Esophagus muscularis mucosa (tissue), 4 donors: ENCODE results near the gene ZNF207. TPM values are rescaled to one million over a fixed set of nuclear protein-coding genes. Genes with fewer than 3 reads are reported as not detected.
"Not testable (repeated sequence)": the region's sequence is repeated elsewhere in the genome, so short reads cannot be mapped to it uniquely, and the experiment has no call there.

Experiments used
- DNase-seq: peaks from one replicate; pipeline ENCODE4 v3.0.0-alpha.2; 2017; ENCODE audit errors: extremely low spot score
- H3K27ac ChIP-seq, 4 donors: fragments of 200-600 bp; sonication (generic); replicated peaks in 1 of 4; 1 replicate in 3 of 4; 2 replicates in 1 of 4; pipeline ENCODE4 v1.5.1; 2016 to 2019; ENCODE audit warnings: mild to moderate bottlenecking in 1 of 4
- H3K27me3 ChIP-seq, 4 donors: fragments of 200-600 bp; sonication (generic); one replicate each; pipeline versions ENCODE4 v1.5.1 to v1.6.0; 2016 to 2019
- H3K36me3 ChIP-seq, 4 donors: fragments of 200-600 bp; sonication (generic); one replicate each; pipeline ENCODE4 v1.5.1; 2016 to 2019
- H3K4me1 ChIP-seq, 4 donors: fragments of 200-600 bp; sonication (generic); one replicate each; pipeline ENCODE4 v1.5.1; 2016 to 2019
- H3K4me3 ChIP-seq, 4 donors: fragments of 200-600 bp; sonication (generic); 1 replicate in 2 of 4; 2 replicates in 2 of 4; pipeline ENCODE4 v1.5.1; 2016 to 2019; ENCODE audit warnings: mild to moderate bottlenecking in 4 of 4, moderate library complexity in 1 of 4
- H3K9me3 ChIP-seq, 4 donors: fragments of 200-600 bp; sonication (generic); 1 replicate in 3 of 4; 2 replicates in 1 of 4; pipeline ENCODE4 v1.5.1; 2016 to 2019
- EP300 ChIP-seq: sonication (generic); formaldehyde crosslinking; IDR thresholded peaks from one replicate; pipeline ENCODE4 v1.6.1; 2017; ENCODE audit warnings: antibody characterized with exemption
- POLR2A ChIP-seq: fragments of 450-650 bp; IDR thresholded peaks from one replicate; pipeline ENCODE4 v1.6.1; 2017; ENCODE audit warnings: antibody characterized with exemption, moderate library complexity, mild to moderate bottlenecking, low read depth
- POLR2AphosphoS5 ChIP-seq, 2 donors: sonication (generic); formaldehyde crosslinking; IDR thresholded peaks; one replicate each; pipeline ENCODE4 v1.6.1; 2017; ENCODE audit warnings: antibody characterized with exemption in 2 of 2
- WGBS: methylation state at CpG from one replicate; pipeline ENCODE4 v1.1.5; 2018; 5-methylcytosine and 5-hydroxymethylcytosine counted together
- intact Hi-C: fragments of 100-400 bp; cut with DNase I; formaldehyde crosslinking; loops from one replicate; pipeline ENCODE4 v1.15.1; 2023
- total RNA-seq, 4 donors: library from RNA; depleted of rRNA; stranded (reverse); fragments of >200 nt; gene quantifications; one replicate each; pipeline versions ENCODE4 v1.1.0 to v1.2.1, GENCODE V29; 2016
- TF ChIP-seq, protein P1 (sequence below), 3 experiments: fragments of 200-600 bp in 2 of 3; fragments of 450-650 bp in 1 of 3; sonication (generic) in 2 of 3; IDR thresholded peaks; one replicate each; pipeline ENCODE4 v1.5.1; 2017 to 2019; ENCODE audit warnings: antibody characterized with exemption in 3 of 3, mild to moderate bottlenecking in 2 of 3, moderate library complexity in 1 of 3

ZNF207 gene
- total RNA-seq, 4 donors from 2014 or later = 68.1 to 92.1 (median 86.3) TPM

DNA sequence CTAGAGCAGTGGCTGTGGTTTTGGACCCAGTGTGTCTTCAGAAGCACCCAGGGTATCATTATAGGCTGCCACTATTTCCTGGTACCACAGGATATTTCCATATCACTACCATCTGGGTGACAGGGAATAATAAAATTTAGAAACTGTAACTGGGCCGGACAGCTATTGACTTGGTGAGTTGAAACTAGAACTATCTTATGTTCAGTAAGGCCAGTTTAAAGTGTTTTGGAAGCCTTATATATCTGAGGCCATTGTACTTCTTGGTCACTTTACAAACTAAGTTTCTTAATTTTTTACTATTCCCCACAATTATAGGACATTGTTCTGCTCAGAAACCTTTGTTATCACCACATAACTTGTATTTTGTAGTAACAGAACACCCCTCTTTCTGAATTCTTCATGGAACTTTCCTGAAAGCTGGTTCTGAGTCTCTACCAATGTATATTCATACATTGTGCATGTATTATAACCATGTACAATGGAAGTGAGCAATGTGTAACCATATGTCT lies 34.0 kb downstream of the ZNF207 start:
- H3K36me3 ChIP-seq = peaks cover 14 to 70% (median 45%) of the 10 kb centered on the region in 4 donors
- no peaks in the 10 kb centered on the region for H3K4me1 ChIP-seq
- no peak overlapping the region for H3K27ac ChIP-seq
- H3K4me3 ChIP-seq = no peak overlapping the region
- intact Hi-C loops = no loop called here
- no peaks in the 10 kb centered on the region for H3K9me3 ChIP-seq
- no peak for DNase-seq
- 88% methylated on average over 1 of the region's 1 CpG for WGBS
- TF ChIP-seq, protein P1, sequence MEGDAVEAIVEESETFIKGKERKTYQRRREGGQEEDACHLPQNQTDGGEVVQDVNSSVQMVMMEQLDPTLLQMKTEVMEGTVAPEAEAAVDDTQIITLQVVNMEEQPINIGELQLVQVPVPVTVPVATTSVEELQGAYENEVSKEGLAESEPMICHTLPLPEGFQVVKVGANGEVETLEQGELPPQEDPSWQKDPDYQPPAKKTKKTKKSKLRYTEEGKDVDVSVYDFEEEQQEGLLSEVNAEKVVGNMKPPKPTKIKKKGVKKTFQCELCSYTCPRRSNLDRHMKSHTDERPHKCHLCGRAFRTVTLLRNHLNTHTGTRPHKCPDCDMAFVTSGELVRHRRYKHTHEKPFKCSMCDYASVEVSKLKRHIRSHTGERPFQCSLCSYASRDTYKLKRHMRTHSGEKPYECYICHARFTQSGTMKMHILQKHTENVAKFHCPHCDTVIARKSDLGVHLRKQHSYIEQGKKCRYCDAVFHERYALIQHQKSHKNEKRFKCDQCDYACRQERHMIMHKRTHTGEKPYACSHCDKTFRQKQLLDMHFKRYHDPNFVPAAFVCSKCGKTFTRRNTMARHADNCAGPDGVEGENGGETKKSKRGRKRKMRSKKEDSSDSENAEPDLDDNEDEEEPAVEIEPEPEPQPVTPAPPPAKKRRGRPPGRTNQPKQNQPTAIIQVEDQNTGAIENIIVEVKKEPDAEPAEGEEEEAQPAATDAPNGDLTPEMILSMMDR (IDR thresholded peaks at IDR 0.05) = no peak
- TF ChIP-seq EP300 (no peak), POLR2AphosphoS5 (IDR thresholded peaks at IDR 0.05) (no peak), POLR2A (no peak)
- H3K27me3 ChIP-seq = no peaks in the 10 kb centered on the region

DNA sequence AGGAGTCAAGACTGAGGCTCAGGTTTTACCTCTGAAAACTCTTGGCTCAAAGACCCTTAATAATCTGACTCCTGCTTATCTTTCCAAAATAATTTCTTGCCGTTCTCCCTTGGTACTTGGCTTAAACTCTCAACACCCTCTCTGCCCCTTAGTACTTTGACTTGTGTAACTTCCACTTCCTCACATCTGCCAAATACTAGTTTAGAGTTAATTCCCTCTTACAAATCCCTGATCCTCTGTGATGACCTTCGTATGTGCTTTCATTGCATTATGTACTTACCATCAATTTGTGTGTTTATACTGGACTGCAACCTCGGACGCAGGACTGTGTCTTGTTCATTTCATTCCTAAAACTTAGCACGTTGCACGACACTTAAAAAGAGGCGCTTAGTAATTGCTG lies 35.2 kb downstream of the ZNF207 start:
- DNase-seq = no peak
- Histone ChIP-seq H3K27me3 (no peaks in the 10 kb centered on the region), H3K27ac (no peak overlapping the region), H3K4me3 (no peak overlapping the region), H3K4me1 (no peaks in the 10 kb centered on the region), H3K9me3 (no peaks in the 10 kb centered on the region), H3K36me3 (peaks cover 7 to 62% (median 39%) of the 10 kb centered on the region in 4 donors)
- TF ChIP-seq, protein P1 (IDR thresholded peaks at IDR 0.05) = no peak
- no peak for TF ChIP-seq POLR2AphosphoS5 (IDR thresholded peaks at IDR 0.05)
- no peak for TF ChIP-seq POLR2A
- TF ChIP-seq EP300 = no peak
- intact Hi-C loops = no loop called here
- WGBS = 73% methylated on average over 7 of the region's 7 CpGs

DNA sequence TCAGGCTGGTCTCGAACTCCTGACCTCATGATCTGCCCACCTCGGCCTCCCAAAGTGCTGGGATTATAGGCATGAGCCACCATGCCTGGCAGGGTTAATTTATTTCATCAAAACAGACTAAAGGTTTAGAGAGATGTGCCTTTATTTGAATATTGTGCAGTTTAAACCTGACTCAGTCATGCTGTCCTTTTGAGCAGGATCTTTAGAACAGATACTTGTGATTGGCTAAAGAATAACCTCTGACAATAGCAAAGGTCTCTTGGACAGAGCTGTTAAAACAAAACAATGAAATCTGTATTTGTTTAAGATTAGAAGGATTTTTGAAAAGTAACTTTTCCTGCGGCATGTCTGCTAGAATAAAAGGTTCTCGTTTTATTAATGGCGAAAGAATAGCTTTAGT lies 36.0 kb downstream of the ZNF207 start:
- no peak for DNase-seq
- no peaks in the 10 kb centered on the region for H3K4me1 ChIP-seq
- WGBS = 92% methylated on average over 5 of the region's 5 CpGs
- H3K9me3 ChIP-seq = no peaks in the 10 kb centered on the region
- TF ChIP-seq POLR2A (no peak), EP300 (no peak), POLR2AphosphoS5 (IDR thresholded peaks at IDR 0.05) (no peak)
- TF ChIP-seq, protein P1 (IDR thresholded peaks at IDR 0.05) = no peak
- no peak overlapping the region for H3K4me3 ChIP-seq
- H3K36me3 ChIP-seq = peaks cover under 1 to 53% (median 31%) of the 10 kb centered on the region in 4 donors
- H3K27me3 ChIP-seq = no peaks in the 10 kb centered on the region
- intact Hi-C loops = no loop called here
- no peak overlapping the region for H3K27ac ChIP-seq

DNA sequence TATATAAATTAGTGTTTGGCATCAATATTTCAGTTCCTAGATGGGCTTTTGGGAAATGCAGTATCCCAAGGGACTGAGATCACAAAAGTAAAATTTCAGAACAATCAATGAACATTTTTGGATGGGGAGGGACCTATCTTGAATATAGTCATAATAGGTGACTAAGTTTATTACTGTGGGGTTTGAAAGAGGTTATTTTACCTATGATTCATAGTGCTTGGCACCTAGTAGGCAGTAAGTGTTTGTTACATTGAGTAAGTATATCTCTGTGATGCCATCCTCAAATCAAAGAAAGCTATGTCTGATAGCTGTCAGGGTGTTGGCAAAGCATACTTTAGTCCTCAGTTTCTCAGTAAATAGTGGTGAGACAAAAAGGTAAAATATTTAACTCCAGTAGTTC lies 36.9 kb downstream of the ZNF207 start:
- intact Hi-C loops = no loop called here
- H3K36me3 ChIP-seq = peaks cover 0 to 44% (median 27%) of the 10 kb centered on the region in 4 donors

DNA sequence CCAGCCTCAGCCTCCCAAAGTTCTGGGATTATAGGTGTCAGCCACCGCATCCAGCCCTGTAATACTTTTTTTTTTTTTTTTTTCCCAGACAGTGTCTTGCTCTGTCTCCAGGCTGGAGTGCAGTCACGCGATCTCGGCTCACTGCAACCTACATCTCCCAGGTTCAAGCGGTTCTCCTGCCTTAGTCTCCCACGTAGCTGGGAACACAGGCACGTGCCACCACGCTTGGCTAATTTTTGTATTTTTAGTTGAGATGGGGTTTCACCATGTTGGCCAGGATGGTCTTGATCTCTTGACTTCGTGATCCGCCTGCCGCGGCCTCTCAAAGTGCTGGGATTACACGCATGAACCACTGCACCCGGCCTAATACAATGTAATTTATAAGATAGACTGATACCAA lies 38.2 kb downstream of the ZNF207 start:
- 96% methylated on average over 14 of the region's 14 CpGs for WGBS
- H3K4me3 ChIP-seq, H3K4me1 ChIP-seq, intact Hi-C loops, H3K27me3 ChIP-seq, DNase-seq, H3K27ac ChIP-seq, H3K9me3 ChIP-seq: not testable (repeated sequence)
- H3K36me3 ChIP-seq = peaks cover 0 to 32% (median 16%) of the 10 kb centered on the region in 4 donors

More for the DNA sequence above, 36.9 kb downstream of the ZNF207 start:
- Histone ChIP-seq H3K27ac (no peak overlapping the region), H3K9me3 (no peaks in the 10 kb centered on the region), H3K4me3 (no peak overlapping the region), H3K4me1 (no peaks in the 10 kb centered on the region), H3K27me3 (no peaks in the 10 kb centered on the region)
- no peak for TF ChIP-seq POLR2AphosphoS5 (IDR thresholded peaks at IDR 0.05)
- TF ChIP-seq, protein P1 (IDR thresholded peaks at IDR 0.05) = no peak
- no peak for TF ChIP-seq POLR2A
- TF ChIP-seq EP300 = no peak
- DNase-seq = no peak
